Hepatocyte (in vitro differentiated cells): ENCODE results near the gene ADAMTS7.

Source experiments
- CTCF ChIP-seq: fragments of 200-600 bp; sonication (generic); IDR thresholded peaks from 2 replicates; pipeline ENCODE4 v1.5.1; 2016; ENCODE audit warnings: antibody characterized with exemption, mild to moderate bottlenecking; ENCODE audit not compliant: poor library complexity
- EZH2 ChIP-seq: fragments of 200-600 bp; sonication (generic); IDR thresholded peaks from 2 replicates; pipeline ENCODE4 v1.6.1; 2016; ENCODE audit warnings: antibody characterized with exemption, mild to moderate bottlenecking, borderline replicate concordance
- EZH2phosphoT487 ChIP-seq: fragments of 200-600 bp; sonication (generic); IDR thresholded peaks from one replicate; pipeline ENCODE4 v1.6.1; 2018; ENCODE audit warnings: antibody characterized with exemption, mild to moderate bottlenecking, low read depth, moderate library complexity; ENCODE audit not compliant: unreplicated experiment, severe bottlenecking

- TF ChIP-seq CTCF (no peak), EZH2phosphoT487 (no peak), EZH2 (no peak)
Measured at GRCh38 chr15:78840661-78841375, 29.6 kb upstream of the ADAMTS7 start.
